Caco-2 (cell line): ENCODE results near the gene CD244. TPM values are rescaled to one million over a fixed set of nuclear protein-coding genes. Genes with fewer than 3 reads are reported as not detected.

Experiments
- BruUV-seq: library from RNA; stranded (reverse); fragments of 400-500 nt; replicated peaks from 2 replicates; lab custom pipeline; 2021; lab: Mats Ljungman, UMichigan
- CTCF ChIA-PET: fragments of 300-600 bp; sonication (Branson Sonifier 250); formaldehyde crosslinking; loops from one replicate; lab custom pipeline; 2022; ENCODE audit warnings: antibody characterized with exemption; lab: Charles Lee
- POLR2A ChIA-PET: fragments of 300-600 bp; sonication (Branson Sonifier 250); formaldehyde crosslinking; loops from one replicate; lab custom pipeline; 2022; ENCODE audit warnings: antibody characterized with exemption; lab: Charles Lee
- DNase-seq, 2 experiments: peaks; one replicate each; pipeline versions ENCODE4 v3.0.0 to v3.0.0-alpha.2; 2020 to 2022
- H3K27me3 ChIP-seq: replicated peaks from 2 replicates; pipeline ENCODE4 v1.6.0; 2011; ENCODE audit warnings: low read length; ENCODE audit not compliant: control insufficient read depth, insufficient read depth
- H3K36me3 ChIP-seq: 2 replicates; pipeline ENCODE4 v1.5.1; 2011; ENCODE audit warnings: low read length; ENCODE audit not compliant: control insufficient read depth, insufficient read depth
- H3K4me1 ChIP-seq: fragments of 250-450 bp; sonication (Bioruptor Pico); 2 replicates; pipeline ENCODE4 v1.5.1; 2020; ENCODE audit warnings: mild to moderate bottlenecking
- H3K4me3 ChIP-seq: 2 replicates; pipeline ENCODE4 v1.5.1; 2011; ENCODE audit warnings: low read depth, mild to moderate bottlenecking, control low read depth, low read length
- H3K9me3 ChIP-seq: fragments of 250-450 bp; sonication (Bioruptor Pico); 2 replicates; pipeline ENCODE4 v1.5.1; 2020; ENCODE audit warnings: mild to moderate bottlenecking, moderate library complexity
- H3K27ac Mint-ChIP-seq: one replicate; pipeline ENCODE4 v1.8.0; 2022; ENCODE audit warnings: mixed read lengths; ENCODE audit not compliant: unreplicated experiment
- H3K27me3 Mint-ChIP-seq: one replicate; pipeline ENCODE4 v1.8.0; 2022; ENCODE audit warnings: mixed read lengths; ENCODE audit not compliant: insufficient read depth, unreplicated experiment
- H3K36me3 Mint-ChIP-seq: one replicate; pipeline ENCODE4 v1.8.0; 2022; ENCODE audit warnings: mild to moderate bottlenecking, mixed read lengths; ENCODE audit not compliant: insufficient read depth, unreplicated experiment
- H3K4me1 Mint-ChIP-seq: one replicate; pipeline ENCODE4 v1.8.0; 2022; ENCODE audit warnings: low read depth, mixed read lengths; ENCODE audit not compliant: unreplicated experiment
- H3K4me3 Mint-ChIP-seq: one replicate; pipeline ENCODE4 v1.8.0; 2022; ENCODE audit warnings: mild to moderate bottlenecking, moderate library complexity, mixed read lengths; ENCODE audit not compliant: unreplicated experiment
- H3K9me3 Mint-ChIP-seq: one replicate; pipeline ENCODE4 v1.8.0; 2022; ENCODE audit warnings: mixed read lengths; ENCODE audit not compliant: unreplicated experiment
- CTCF ChIP-seq, 2 experiments: fragments of 200-600 bp in 1 of 2; IDR thresholded peaks; 1 replicate in 1 of 2; 2 replicates in 1 of 2; pipeline versions ENCODE4 v1.5.1 to v1.8.0; 2011 to 2022; ENCODE audit warnings: antibody characterized with exemption in 1 of 2, control low read depth in 1 of 2, inconsistent platforms in 1 of 2, low read depth in 1 of 2, low read length in 1 of 2, mild to moderate bottlenecking in 1 of 2, moderate library complexity in 1 of 2; ENCODE audit not compliant: insufficient read depth in 1 of 2, severe bottlenecking in 1 of 2, unreplicated experiment in 1 of 2
- intact Hi-C: fragments of 100-400 bp; cut with micrococcal nuclease; formaldehyde crosslinking; loops from one replicate; pipeline ENCODE4 v1.10.0; 2022; ENCODE audit not compliant: unreplicated experiment
- total RNA-seq: library from RNA; stranded (reverse); gene quantifications from 2 replicates; pipeline ENCODE4 v1.2.3, GENCODE V29; 2022

CD244 gene
- total RNA-seq, 1 experiment from 2014 or later, result 0.11 TPM

GRCh38 chr1:160838888-160839287 lies 23.8 kb downstream of the CD244 start:
- intact Hi-C loops, result no loop called here
- Mint-ChIP-seq H3K9me3 (no peaks in the 10 kb centered on the region), H3K4me3 (no peak overlapping the region), H3K27me3 (no peaks in the 10 kb centered on the region), H3K27ac (no peak overlapping the region), H3K4me1 (peaks cover 4% of the 10 kb centered on the region), H3K36me3 (no peaks in the 10 kb centered on the region)
- no TSS peak for BruUV-seq
- CTCF ChIA-PET, result no interaction called here
- no peaks in the 10 kb centered on the region for H3K9me3 ChIP-seq
- no peak overlapping the region for H3K4me3 ChIP-seq
- TF ChIP-seq CTCF (IDR thresholded peaks at IDR 0.05; ENCODE audit: insufficient read depth in 1 of 2, low read depth in 1 of 2, low read length in 1 of 2, severe bottlenecking in 1 of 2, unreplicated experiment in 1 of 2), result no peak
- POLR2A ChIA-PET, result interaction anchor here (0.5 kb wide), 1 partner anchor 155 kb away, joined by 9 read pairs; no protein-coding TSS in a partner anchor
- DNase-seq, result no peak
- no peaks in the 10 kb centered on the region for H3K36me3 ChIP-seq
- peaks cover 5% of the 10 kb centered on the region; the same call in 1 of the 2 replicates for H3K4me1 ChIP-seq
- no peaks in the 10 kb centered on the region for H3K27me3 ChIP-seq

GRCh38 chr1:160837558-160838205 lies 25.0 kb downstream of the CD244 start:
- POLR2A ChIA-PET, result no interaction called here
- DNase-seq, result no peak

More at GRCh38 chr1:160837558-160838205, 25.0 kb downstream of the CD244 start:
- no TSS peak for BruUV-seq
- peaks cover 5% of the 10 kb centered on the region; the same call in 1 of the 2 replicates for H3K4me1 ChIP-seq
- Mint-ChIP-seq H3K27ac (no peak overlapping the region), H3K4me3 (no peak overlapping the region), H3K4me1 (peaks cover 4% of the 10 kb centered on the region), H3K27me3 (no peaks in the 10 kb centered on the region), H3K36me3 (no peaks in the 10 kb centered on the region), H3K9me3 (no peaks in the 10 kb centered on the region)
- no peaks in the 10 kb centered on the region for H3K9me3 ChIP-seq
- intact Hi-C loops, result no loop called here
- H3K27me3 ChIP-seq, result no peaks in the 10 kb centered on the region
- no peaks in the 10 kb centered on the region for H3K36me3 ChIP-seq
- TF ChIP-seq CTCF (IDR thresholded peaks at IDR 0.05; ENCODE audit: insufficient read depth in 1 of 2, low read depth in 1 of 2, low read length in 1 of 2, severe bottlenecking in 1 of 2, unreplicated experiment in 1 of 2), result no peak
- CTCF ChIA-PET, result interaction anchor here (0.8 to 1.5 kb wide), 4 partner anchors 28 to 116 kb away, joined by 3 to 5 read pairs (median 4); partner anchors contain the start of genes ITLN1 and ITLN2
- no peak overlapping the region for H3K4me3 ChIP-seq
